Measurements from ENCODE around the gene U2AF2.

Gene U2AF2

DNA sequence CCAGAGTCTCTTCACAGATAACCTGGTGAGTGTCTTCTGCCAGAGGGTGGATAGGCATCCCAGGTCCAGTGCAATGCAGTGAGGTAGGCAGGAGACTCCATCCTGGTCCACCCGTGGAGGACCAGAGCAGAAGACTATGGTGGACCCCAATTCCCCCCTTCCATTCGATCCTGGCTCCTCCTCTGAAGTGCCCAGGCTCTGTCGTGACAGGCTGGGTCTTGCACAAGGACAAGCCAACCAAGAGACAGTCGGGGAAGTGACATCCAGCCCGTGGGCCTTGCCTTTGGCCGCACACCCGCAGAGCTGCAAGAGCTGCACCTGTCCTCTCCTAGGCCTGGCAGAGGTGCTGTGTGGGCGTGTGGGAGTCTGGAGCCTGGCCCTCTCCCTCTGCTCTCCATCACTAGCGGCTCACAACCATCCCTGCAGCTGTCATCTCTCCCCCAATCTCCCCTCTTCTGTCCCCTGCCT is 33.6 kb upstream of the U2AF2 start:
- H3K4me3 ChIP-seq (ENCODE audit: low read depth, low read length): no peak overlapping the region
- TF ChIP-seq CTCF (IDR thresholded peaks at IDR 0.05; ENCODE audit: insufficient read depth, low read depth, low read length, missing control alignments): no peak
- DNase-seq (ENCODE audit: low read depth): no peak

- no peak overlapping the region for H3K4me3 ChIP-seq (ENCODE audit: low read depth, low read length)
- no peak for DNase-seq (ENCODE audit: low read depth)
- no peak for TF ChIP-seq CTCF (IDR thresholded peaks at IDR 0.05; ENCODE audit: insufficient read depth, low read depth, low read length, missing control alignments)
These were observed 33.1 kb upstream of the U2AF2 start for GRCh38 chr19:55621673-55622231.

- no peak for TF ChIP-seq CTCF (IDR thresholded peaks at IDR 0.05; ENCODE audit: insufficient read depth, low read depth, low read length, missing control alignments)
- no peak for DNase-seq (ENCODE audit: low read depth)
- H3K4me3 ChIP-seq (ENCODE audit: low read depth, low read length): no peak overlapping the region
These were observed 32.4 kb upstream of the U2AF2 start for GRCh38 chr19:55622242-55622969.

- no peak for DNase-seq (ENCODE audit: low read depth)
- TF ChIP-seq CTCF (IDR thresholded peaks at IDR 0.05; ENCODE audit: insufficient read depth, low read depth, low read length, missing control alignments): no peak
- no peak overlapping the region for H3K4me3 ChIP-seq (ENCODE audit: low read depth, low read length)
These were observed 31.7 kb upstream of the U2AF2 start for GRCh38 chr19:55623130-55623529.

GRCh38 chr19:55623561-55623960 is 31.3 kb upstream of the U2AF2 start:
- DNase-seq (ENCODE audit: low read depth): no peak
- H3K4me3 ChIP-seq (ENCODE audit: low read depth, low read length): no peak overlapping the region
- no peak for TF ChIP-seq CTCF (IDR thresholded peaks at IDR 0.05; ENCODE audit: insufficient read depth, low read depth, low read length, missing control alignments)

DNA sequence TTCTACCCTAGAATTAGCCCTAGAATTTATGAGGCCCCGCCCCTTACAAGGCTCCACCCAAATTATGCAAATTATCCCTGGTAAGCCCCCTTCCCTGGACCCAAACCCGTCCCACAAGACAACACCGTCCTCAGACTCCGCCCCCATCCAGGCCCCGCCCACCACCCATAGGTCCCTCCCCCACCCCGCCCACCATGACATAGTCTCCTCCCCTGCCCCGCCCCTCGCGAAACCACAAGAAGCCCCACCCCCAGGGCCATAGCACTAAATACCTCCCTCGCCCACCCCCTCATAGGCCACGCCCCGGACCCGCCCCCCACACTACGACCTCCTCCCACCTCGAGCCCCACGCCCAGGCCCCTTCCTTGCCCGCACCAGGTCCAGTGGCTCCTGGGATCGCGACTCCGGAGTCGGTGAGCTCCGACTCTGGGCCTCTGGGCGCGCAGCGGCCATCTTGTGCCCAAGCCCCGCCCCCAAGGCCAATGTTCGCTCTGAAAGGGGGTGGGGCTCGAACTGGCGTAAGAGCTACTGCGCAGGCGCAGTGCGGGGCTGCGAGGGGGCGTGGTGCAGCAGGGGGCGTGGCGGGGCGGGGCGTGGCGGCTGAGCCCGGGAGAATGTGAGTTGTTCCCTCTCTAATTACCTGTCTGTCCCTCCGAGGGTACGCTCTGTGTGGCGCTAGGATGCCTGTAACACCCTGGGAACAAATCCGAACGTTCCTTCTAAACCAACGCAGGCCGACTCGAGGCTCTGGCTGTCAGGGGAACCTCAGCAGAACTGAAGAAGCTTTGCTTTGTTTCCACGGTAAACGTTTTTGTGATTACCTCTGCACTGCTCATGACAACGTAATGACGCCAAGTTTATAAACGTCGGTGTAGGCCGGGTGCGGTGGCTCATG is 30.5 kb upstream of the U2AF2 start, which contains the start of gene ZNF784:
Gene ZNF784 (minus strand): TSS at position 458 of the 895 bp plus-strand sequence. CDS start 5 bp downstream, at position 453.
- TF ChIP-seq CTCF (IDR thresholded peaks at IDR 0.05; ENCODE audit: insufficient read depth, low read depth, low read length, missing control alignments): no peak
- peak within 1 kb of the TSS; percentile 67 for H3K4me3 ChIP-seq (ENCODE audit: low read depth, low read length)
- DNase-seq (ENCODE audit: low read depth): peak; percentile 96
